ENCODE results near the gene TBC1D8. TPM values are rescaled to one million over a fixed set of nuclear protein-coding genes. Genes with fewer than 3 reads are reported as not detected.

Gene TBC1D8
- total and polyA plus RNA-seq, 2 of the 13 experiments (the other 11 are each of a cell fraction or from before 2014, with no cell fraction given): 45.1 to 95.4 TPM

DNA sequence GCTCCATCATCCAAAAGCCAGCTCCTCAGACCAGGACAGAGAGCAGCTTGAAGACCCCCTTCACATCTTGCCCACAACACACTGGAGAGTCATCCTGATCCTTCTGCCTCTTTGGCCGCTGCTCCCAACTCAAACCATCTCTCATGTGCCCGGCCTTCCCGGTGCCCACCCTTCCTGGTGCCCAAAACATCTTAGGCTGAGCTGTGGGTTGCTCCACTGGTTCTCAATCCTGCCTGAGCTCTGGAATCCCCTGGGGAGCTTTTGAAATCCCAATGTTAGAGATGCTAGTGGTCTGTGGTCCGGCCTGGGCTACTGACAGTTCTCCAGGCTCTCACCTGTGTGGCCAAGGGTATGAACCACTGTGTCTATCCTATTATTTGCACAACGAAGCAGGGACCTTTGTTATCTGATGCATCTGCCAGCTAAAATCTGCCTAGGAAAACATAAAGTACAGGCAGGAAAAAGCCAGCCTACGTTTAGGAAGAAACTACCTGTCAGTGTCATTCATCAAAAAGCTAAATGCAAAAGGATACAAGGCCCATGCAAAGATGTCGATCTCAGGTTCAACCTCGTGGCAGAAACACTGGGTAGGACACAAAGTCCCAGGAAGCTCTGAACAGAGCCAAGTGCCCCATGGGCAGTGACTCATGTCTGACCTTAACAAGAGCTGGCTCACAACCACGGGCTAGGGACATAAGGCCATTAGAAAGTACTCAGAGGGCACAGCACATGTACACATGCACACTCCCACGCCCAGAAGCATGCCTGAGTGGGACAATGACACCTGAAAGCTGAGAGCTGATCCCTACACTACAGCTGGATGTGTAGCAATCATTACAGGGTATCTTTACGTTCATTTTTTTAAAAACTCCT lies 30.8 kb downstream of the TBC1D8 start (continued):
- TF ChIP-seq, protein P1, sequence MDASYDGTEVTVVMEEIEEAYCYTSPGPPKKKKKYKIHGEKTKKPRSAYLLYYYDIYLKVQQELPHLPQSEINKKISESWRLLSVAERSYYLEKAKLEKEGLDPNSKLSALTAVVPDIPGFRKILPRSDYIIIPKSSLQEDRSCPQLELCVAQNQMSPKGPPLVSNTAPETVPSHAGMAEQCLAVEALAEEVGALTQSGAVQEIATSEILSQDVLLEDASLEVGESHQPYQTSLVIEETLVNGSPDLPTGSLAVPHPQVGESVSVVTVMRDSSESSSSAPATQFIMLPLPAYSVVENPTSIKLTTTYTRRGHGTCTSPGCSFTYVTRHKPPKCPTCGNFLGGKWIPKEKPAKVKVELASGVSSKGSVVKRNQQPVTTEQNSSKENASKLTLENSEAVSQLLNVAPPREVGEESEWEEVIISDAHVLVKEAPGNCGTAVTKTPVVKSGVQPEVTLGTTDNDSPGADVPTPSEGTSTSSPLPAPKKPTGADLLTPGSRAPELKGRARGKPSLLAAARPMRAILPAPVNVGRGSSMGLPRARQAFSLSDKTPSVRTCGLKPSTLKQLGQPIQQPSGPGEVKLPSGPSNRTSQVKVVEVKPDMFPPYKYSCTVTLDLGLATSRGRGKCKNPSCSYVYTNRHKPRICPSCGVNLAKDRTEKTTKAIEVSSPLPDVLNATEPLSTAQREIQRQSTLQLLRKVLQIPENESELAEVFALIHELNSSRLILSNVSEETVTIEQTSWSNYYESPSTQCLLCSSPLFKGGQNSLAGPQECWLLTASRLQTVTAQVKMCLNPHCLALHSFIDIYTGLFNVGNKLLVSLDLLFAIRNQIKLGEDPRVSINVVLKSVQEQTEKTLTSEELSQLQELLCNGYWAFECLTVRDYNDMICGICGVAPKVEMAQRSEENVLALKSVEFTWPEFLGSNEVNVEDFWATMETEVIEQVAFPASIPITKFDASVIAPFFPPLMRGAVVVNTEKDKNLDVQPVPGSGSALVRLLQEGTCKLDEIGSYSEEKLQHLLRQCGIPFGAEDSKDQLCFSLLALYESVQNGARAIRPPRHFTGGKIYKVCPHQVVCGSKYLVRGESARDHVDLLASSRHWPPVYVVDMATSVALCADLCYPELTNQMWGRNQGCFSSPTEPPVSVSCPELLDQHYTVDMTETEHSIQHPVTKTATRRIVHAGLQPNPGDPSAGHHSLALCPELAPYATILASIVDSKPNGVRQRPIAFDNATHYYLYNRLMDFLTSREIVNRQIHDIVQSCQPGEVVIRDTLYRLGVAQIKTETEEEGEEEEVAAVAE (CRISPR knock-in tag; IDR thresholded peaks at IDR 0.05; ENCODE audit: borderline replicate concordance): 0 out of 2 replicates have a peak, but pooled peaks have one; percentile 0
- TF ChIP-seq ATAD3A (CRISPR knock-in tag; IDR thresholded peaks at IDR 0.05): no peak
- TF ChIP-seq ZNF788 (CRISPR knock-in tag; IDR thresholded peaks at IDR 0.05; ENCODE audit: borderline replicate concordance): peak; percentile 74; the same call in 1 of the 2 replicates
- TF ChIP-seq SMAD9 (CRISPR knock-in tag; IDR thresholded peaks at IDR 0.05): no peak
- peak; percentile 59; the same call in 1 of the 2 replicates for TF ChIP-seq ZNF33B (CRISPR knock-in tag; IDR thresholded peaks at IDR 0.05)
- peak; percentile 85; the same call in 1 of the 2 replicates for TF ChIP-seq ZNF550 (CRISPR knock-in tag; IDR thresholded peaks at IDR 0.05; ENCODE audit: borderline replicate concordance)
- TF ChIP-seq TBL1XR1 (IDR thresholded peaks at IDR 0.05; ENCODE audit: borderline replicate concordance, low read length, partially characterized antibody): peak; percentile 30
- TF ChIP-seq, protein P2, sequence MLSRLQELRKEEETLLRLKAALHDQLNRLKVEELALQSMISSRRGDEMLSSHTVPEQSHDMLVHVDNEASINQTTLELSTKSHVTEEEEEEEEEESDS (CRISPR knock-in tag; IDR thresholded peaks at IDR 0.05; ENCODE audit: borderline replicate concordance): no peak
- no peak for TF ChIP-seq WIZ (CRISPR knock-in tag; IDR thresholded peaks at IDR 0.05)
- TF ChIP-seq, protein P3, sequence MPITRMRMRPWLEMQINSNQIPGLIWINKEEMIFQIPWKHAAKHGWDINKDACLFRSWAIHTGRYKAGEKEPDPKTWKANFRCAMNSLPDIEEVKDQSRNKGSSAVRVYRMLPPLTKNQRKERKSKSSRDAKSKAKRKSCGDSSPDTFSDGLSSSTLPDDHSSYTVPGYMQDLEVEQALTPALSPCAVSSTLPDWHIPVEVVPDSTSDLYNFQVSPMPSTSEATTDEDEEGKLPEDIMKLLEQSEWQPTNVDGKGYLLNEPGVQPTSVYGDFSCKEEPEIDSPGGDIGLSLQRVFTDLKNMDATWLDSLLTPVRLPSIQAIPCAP (CRISPR knock-in tag; IDR thresholded peaks at IDR 0.05; ENCODE audit: low read depth): no peak
- TF ChIP-seq KMT2A (CRISPR knock-in tag; IDR thresholded peaks at IDR 0.05): peak; percentile 71; the same call in 1 of the 2 replicates
- TF ChIP-seq JUND (CRISPR knock-in tag; IDR thresholded peaks at IDR 0.05): peak; percentile 94
- TF ChIP-seq, protein P4, sequence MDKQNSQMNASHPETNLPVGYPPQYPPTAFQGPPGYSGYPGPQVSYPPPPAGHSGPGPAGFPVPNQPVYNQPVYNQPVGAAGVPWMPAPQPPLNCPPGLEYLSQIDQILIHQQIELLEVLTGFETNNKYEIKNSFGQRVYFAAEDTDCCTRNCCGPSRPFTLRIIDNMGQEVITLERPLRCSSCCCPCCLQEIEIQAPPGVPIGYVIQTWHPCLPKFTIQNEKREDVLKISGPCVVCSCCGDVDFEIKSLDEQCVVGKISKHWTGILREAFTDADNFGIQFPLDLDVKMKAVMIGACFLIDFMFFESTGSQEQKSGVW (CRISPR knock-in tag; IDR thresholded peaks at IDR 0.05; ENCODE audit: borderline replicate concordance): no peak
- no peak for TF ChIP-seq ZNF629 (CRISPR knock-in tag; conservative IDR thresholded peaks at IDR 0.05)
- TF ChIP-seq LCORL (IDR thresholded peaks at IDR 0.05): no peak
- TF ChIP-seq LCORL (CRISPR knock-in tag; IDR thresholded peaks at IDR 0.05): peak; percentile 79; the same call in 1 of the 2 replicates
- no peak for TF ChIP-seq ELF4 (CRISPR knock-in tag; IDR thresholded peaks at IDR 0.05; ENCODE audit: borderline replicate concordance)
- peak; percentile 75 to 88 for TF ChIP-seq NR2F1 (CRISPR knock-in tag; IDR thresholded peaks at IDR 0.05)
- TF ChIP-seq ZNF44 (CRISPR knock-in tag; IDR thresholded peaks at IDR 0.05): no peak
- peak; percentile 57; the same call in 1 of the 2 replicates for TF ChIP-seq ZNF274 (CRISPR knock-in tag; IDR thresholded peaks at IDR 0.05)
- TF ChIP-seq ZNF263 (CRISPR knock-in tag; IDR thresholded peaks at IDR 0.05): peak; percentile 53; the same call in 1 of the 2 replicates
- no peak for TF ChIP-seq ZNF10 (CRISPR knock-in tag; IDR thresholded peaks at IDR 0.05; ENCODE audit: borderline replicate concordance, low read depth)
- no peak for TF ChIP-seq ARNT (IDR thresholded peaks at IDR 0.05)
- TF ChIP-seq CEBPG (CRISPR knock-in tag; IDR thresholded peaks at IDR 0.05): peak; percentile 34
- peak; percentile 62; the same call in 1 of the 2 replicates for TF ChIP-seq GATA4 (IDR thresholded peaks at IDR 0.05; ENCODE audit: borderline replicate concordance, low read depth)

Measured in HepG2 (cell line).